GM19372 (cell line): ENCODE data around the gene PWWP2B.
"Not testable (repeated sequence)": the region's sequence is repeated elsewhere in the genome, so short reads cannot be mapped to it uniquely, and the experiment has no call there.

Experiments used
- ATAC-seq: cut with Tn5 transposase; IDR thresholded peaks from one replicate; pipeline ENCODE4 v1.9.1; 2021; ENCODE audit warnings: mild to moderate bottlenecking, low read depth, moderate library complexity; ENCODE audit not compliant: unreplicated experiment

PWWP2B gene

GRCh38 chr10:132397036-132397541 lies at the start of gene PWWP2B:
PWWP2B (plus strand) TSS chr10:132397200; CDS start chr10:132397227, 27 bp downstream.
- ATAC-seq = peak; percentile 43

DNA sequence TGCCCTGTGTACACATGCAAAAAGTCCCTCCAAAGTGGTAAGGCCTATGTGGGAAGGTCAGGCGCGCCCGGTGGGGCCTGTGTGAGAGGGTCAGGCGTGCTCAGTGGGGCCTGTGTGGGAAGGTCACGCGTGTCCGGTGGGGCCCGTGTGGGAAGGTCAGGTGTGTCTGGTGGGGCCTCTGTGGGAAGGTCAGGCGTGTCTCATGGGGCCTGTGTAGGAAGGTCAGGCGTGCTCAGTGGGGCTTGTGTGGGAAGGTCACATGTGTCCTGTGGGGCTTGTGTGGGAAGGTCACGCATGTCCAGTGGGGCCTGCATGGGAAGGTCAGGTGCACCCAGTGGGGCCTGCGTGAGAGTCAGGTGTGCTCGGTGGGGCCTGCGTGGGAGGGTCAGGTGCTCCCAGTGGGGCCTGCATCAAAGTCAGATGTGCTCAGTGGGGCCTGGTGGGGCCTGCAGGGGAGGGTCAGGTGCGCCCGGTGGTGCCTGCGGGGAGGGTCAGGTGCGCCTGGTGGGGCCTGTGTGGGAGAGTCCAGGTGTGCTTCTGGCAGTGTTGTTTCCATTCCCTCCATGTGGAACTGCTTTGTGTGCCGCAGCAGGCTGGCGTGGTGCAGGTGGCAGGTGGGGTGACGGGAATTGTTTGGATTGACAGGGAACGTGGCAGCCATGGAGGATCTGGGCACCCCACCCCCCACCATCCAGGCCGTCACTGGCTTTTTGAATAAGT lies 49.6 kb upstream of the PWWP2B start:
- no peak for ATAC-seq

GRCh38 chr10:132347931-132348267 lies 49.1 kb upstream of the PWWP2B start:
- no peak for ATAC-seq

DNA sequence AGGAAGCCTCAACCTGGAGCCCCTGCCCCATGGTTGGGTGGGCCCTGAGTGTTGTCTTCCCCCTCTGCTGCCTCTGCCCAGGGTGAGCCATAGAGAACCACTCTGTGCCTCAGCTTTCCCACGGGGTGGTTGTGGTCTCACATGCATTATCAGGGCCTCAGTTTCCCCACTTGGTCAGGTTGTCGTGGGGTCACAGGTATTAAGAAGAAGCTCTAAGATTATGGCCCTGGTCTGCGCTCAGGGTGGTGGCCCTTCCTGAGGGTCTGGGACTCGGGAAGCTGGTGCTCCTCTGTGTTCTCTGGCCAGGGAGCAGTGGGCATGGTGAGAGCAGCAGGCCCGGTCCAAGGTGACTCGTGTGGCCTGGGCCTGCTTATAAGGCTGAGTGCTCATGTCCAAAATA lies 47.2 kb upstream of the PWWP2B start:
- ATAC-seq = no peak

- no peak for ATAC-seq
Measured at GRCh38 chr10:132350391-132350790, 46.6 kb upstream of the PWWP2B start.

- ATAC-seq = no peak
Measured at GRCh38 chr10:132350946-132351345, 46.1 kb upstream of the PWWP2B start.

DNA sequence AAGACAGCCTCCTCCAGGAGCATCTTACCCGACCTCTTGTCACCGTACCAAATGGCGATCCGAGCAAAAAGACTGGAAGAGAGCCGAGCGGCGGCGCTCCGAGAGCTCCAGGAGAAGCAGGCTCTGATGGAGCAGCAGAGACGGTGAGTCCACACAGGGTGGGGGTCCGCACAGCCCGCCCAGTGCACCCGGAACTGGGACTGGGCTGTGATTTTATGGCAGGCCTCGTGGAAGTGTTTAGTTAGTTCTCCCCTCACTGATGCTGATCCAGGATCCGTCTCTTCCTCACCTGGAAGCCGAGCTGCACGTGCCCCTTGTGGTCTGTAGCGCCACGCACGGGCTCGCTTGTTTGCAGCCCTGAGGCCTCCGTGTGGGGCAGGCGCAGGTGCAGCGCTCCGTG lies 45.4 kb upstream of the PWWP2B start:
- ATAC-seq = no peak

DNA sequence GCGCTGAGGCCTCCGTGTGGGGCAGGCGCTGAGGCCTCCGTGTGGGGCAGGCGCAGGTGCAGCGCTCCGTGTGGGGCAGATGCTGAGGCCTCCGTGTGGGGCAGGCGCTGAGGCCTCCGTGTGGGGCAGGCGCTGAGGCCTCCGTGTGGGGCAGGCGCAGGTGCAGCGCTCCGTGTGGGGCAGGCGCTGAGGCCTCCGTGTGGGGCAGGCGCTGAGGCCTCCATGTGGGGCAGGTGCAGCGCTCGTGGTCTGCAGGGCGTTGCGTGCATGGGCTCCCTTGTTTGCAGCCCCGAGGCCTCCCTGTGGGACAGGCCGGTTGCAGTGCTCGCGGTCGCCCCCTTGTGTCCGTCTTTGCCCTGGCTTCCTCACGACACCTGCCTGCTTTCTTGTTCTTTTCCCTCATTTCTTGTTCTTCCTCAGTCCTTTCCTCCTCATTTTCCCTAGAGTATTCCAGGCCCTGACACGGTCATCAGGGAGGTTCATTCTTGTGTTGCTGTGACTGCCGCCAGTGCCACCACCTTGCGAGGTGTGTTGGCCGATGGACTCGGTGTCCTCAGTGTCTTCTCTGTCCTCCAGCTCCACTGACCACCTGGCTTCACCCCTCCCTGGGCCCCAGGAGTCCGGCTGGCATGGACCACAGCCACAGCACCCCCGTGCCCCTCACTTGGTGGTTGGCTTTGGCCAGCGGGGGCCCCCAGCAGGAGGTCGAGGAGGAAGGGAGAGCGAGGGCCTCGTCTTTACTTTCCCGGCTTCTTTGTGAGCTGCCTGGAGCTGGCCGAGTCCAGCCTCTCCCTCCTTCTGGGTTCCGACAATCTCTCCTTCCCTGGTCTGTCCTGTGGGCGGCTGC lies 44.3 kb upstream of the PWWP2B start:
- ATAC-seq = not testable (repeated sequence)

- no peak for ATAC-seq
Measured at GRCh38 chr10:132353456-132354355, 43.3 kb upstream of the PWWP2B start.

- no peak for ATAC-seq
Measured at GRCh38 chr10:132354356-132355094, 42.5 kb upstream of the PWWP2B start.

DNA sequence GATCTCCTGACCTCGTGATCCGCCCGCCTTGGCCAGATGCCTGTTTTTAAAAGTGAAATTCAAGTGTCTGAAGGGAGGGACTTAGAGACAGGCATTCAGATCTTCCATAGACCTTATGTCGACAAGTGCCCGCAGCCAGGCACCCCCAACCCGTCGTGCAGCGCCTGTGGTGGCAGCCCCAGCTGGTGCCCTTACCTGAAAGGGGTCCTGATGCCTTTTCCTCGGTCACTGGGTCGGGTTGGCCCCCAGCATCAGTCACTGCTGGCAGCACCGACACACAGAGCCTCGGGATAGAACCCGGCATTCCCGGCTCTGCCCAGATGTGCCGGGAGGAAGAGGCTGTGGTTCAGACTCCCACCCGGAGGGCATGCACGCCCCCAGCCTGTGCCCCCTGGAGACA lies 41.7 kb upstream of the PWWP2B start:
- ATAC-seq = no peak

- no peak for ATAC-seq
Measured at GRCh38 chr10:132355754-132356153, 41.2 kb upstream of the PWWP2B start.

GRCh38 chr10:132356621-132357195 lies 40.3 kb upstream of the PWWP2B start:
- no peak for ATAC-seq

GRCh38 chr10:132357286-132358058 lies 39.5 kb upstream of the PWWP2B start:
- ATAC-seq = no peak

GRCh38 chr10:132359305-132360040 lies 37.5 kb upstream of the PWWP2B start:
- no peak for ATAC-seq

DNA sequence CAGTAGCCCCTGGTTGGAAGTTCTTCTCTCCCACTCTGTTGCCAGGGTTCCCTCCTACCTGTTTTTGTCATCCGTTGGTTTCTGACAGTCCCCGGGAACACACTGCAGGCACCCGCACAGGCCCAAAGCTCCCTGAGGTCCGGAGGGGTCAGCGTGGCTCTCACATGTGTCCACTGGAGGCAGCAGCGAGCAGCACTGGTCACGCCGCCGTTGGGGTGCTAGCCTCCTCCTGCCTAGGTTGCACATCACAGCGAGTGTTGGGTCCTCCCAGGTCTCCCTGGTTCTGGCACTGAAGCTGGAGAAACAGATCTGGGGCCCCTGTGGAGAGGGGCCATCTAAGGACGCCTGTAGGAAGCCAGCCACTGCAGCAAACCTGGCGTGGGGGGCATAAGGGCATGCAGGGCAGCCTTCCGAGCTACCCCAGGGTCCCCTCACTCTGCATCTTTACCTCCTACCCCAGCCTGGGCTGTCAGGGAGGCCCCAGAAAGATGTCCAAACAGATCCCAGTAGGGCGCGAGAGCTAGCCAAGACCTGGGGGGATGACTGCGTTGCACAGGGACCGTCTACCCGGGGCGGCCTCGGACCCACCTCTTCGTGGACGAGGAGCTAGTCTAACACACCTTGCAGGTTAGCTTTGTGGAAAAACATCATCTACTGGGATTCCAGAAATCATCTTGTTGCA lies 36.1 kb upstream of the PWWP2B start:
- ATAC-seq = no peak

DNA sequence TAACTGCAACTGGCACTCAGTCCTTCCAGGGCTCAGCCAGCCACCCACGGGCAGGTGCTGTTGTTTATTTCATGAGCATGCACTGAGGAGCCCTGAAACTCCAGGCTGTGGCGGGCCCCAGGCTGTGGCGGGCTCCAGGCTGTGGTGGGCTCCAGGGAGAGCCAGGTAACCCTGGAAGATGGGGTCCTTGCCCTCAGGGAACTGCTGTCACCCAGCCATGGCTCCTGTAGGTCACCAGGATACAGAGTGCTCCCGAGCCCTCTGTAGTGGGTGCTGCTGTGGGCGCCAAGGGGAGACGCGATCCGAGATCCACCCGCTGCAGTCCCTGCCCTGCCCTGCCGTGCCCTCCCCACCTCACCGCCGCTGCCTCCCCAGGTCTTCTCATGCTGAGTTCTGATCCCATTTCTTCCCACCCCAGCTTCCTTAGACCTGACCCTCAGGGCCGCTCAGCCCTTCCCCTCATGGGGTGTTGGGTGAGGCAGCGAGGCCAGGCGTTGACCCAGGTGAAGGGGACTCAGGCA lies 35.4 kb upstream of the PWWP2B start:
- ATAC-seq = no peak
